HG03342 (cell line): Measurements from ENCODE around the gene NCL.

Source experiments
- ATAC-seq: cut with Tn5 transposase; IDR thresholded peaks from one replicate; pipeline ENCODE4 v1.9.1; 2021; ENCODE audit warnings: mild to moderate bottlenecking, moderate library complexity; ENCODE audit not compliant: unreplicated experiment

Gene NCL, protein sequence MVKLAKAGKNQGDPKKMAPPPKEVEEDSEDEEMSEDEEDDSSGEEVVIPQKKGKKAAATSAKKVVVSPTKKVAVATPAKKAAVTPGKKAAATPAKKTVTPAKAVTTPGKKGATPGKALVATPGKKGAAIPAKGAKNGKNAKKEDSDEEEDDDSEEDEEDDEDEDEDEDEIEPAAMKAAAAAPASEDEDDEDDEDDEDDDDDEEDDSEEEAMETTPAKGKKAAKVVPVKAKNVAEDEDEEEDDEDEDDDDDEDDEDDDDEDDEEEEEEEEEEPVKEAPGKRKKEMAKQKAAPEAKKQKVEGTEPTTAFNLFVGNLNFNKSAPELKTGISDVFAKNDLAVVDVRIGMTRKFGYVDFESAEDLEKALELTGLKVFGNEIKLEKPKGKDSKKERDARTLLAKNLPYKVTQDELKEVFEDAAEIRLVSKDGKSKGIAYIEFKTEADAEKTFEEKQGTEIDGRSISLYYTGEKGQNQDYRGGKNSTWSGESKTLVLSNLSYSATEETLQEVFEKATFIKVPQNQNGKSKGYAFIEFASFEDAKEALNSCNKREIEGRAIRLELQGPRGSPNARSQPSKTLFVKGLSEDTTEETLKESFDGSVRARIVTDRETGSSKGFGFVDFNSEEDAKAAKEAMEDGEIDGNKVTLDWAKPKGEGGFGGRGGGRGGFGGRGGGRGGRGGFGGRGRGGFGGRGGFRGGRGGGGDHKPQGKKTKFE

DNA sequence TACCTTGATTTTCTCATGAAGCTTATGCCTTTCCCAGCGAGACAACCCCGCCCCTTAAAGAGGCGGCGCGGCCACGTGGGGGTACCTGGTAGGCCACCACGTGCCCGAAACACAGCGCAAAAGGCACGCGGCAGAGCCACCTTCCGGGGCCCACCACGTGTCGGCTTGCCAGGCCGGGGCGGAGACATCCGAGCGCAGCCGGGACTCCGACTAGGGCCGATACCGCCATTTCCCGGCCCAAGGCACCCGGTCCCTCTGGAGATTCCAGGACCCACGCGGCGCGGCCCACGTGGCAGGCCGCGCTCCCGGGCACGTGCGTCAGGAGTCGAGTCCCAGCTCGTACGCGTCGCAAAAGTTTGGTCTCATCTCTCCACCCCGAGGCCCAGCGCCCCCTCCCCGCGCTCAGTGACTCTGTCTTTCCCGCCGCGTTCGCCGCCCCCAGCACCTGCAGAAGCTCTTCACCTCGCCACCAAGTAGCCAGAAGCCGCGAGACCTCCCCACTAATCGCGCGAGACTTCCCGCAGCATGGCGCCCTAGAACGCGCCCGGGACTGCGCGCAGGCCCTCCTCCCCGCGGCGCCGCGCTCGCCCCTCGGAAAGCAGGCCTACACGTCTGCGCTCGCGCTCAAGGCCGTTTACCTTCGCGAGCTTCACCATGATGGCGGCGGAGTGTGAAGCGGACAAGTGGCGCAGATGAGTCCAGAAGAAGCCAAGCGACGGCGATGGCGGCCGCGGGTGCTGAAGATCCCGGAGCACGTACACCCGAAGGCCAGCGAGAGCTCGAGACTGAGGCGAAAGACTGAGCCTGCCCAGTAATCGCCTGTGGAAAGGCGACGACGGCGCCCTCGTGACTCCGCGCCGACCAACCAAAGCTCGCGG, at the start of gene NCL:
NCL (minus strand) TSS at position 787 of the 878 bp plus-strand sequence; CDS start at position 656, 131 bp downstream.
- peak; percentile 89 for ATAC-seq

DNA sequence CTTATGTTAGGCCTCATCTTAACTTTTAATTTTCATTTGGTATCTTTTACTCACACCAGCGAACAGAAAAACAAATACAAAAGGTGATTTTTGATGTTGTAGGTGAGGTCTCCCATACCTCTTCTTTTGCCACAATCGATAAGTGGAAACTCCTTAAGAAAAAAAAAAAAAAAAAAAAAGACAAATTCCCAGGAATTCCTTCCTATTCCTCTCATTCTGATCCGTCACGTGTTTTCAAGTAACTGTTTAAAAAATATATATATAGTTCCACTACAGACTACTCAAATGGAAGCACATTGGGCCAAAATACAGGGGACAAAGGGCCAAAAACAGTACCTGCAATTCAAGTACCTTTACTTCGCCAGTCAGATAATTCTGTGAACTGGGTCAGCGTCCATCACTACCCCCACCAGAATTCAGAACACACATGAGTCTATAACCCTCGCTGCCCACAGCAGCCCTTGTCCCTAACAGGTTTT, 49.5 kb upstream of the NCL start:
- ATAC-seq = no peak

GRCh38 chr2:231512222-231512621, 47.9 kb upstream of the NCL start:
- no peak for ATAC-seq

GRCh38 chr2:231503766-231504165, 39.5 kb upstream of the NCL start:
- ATAC-seq = no peak

- ATAC-seq = no peak
These were observed 38.3 kb upstream of the NCL start for GRCh38 chr2:231502596-231502995.

DNA sequence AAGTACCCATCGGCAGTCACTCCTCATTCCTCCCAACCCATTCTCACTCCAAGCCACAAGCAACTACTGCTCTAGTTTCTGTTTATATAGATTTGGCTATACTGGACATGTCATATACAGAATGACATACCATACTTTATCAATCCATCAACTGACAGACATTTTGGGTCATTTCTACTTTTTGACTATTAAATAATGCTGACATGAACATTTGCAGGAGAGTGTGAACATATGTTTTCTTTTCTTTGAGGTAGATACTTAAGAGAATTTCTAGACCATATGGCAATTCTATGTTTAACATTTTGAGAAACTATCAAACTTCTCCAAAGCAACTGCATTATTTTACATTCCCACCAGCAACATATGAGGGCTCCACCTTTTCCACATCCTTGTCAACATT, 33.4 kb upstream of the NCL start:
- no peak for ATAC-seq

DNA sequence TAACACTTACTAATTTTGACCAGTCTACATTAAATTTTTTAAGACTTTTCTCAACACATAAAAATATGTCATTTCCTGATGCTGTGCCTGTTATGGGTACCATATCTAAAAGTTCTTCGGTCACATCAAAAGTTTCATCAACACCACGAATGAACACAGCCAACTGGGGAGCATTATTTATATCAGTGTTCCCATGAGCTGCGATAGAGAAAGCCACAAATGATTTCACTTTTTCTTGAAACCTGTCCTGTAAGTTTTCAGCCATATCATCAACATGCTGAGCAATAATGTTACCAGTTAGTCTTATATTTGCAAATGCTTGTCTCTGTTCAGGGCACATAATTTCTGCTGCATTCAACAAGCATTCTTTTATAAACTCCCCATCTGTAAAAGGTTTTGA, 30.4 kb upstream of the NCL start:
- no peak for ATAC-seq

- ATAC-seq = no peak
These were observed 26.5 kb upstream of the NCL start for GRCh38 chr2:231490801-231491200.

GRCh38 chr2:231489990-231490389, 25.7 kb upstream of the NCL start:
- no peak for ATAC-seq

GRCh38 chr2:231488331-231488730, 24.0 kb upstream of the NCL start:
- ATAC-seq = no peak

DNA sequence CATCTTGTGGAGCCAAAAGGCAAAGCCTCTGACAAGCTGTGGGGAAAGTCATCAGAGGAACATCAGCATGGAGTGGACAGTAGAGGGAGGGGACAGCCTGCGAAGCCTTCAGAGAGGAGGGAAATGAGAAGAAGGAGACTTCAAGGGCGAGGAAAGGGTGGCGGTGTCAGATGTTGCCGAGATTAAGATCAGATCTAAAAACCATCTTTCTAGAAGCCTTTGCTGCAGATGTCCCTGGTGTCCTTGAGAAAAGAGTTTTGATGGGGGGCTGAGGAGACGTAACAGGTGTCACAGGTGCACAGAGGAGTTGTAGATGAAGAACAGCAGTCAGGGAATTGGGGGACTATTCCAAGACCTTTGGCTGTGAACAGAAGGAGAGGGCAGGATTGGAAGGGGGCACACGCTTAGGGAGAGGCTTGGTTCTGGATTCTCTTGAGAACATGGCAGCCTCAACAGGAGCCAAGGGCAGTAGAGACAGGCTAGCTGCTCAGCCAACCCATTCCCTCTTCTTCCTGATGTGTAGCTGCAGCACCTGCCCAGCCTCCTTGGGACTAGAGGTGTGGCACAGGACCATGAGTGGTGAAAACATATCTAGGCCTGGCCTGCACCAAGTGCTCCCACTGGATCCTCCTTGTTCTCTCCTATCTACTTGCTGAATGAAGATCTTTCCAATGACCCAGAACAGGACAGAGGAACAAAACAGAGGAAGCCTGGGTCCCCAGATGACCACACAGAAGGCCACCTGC, 22.7 kb upstream of the NCL start:
- no peak for ATAC-seq

DNA sequence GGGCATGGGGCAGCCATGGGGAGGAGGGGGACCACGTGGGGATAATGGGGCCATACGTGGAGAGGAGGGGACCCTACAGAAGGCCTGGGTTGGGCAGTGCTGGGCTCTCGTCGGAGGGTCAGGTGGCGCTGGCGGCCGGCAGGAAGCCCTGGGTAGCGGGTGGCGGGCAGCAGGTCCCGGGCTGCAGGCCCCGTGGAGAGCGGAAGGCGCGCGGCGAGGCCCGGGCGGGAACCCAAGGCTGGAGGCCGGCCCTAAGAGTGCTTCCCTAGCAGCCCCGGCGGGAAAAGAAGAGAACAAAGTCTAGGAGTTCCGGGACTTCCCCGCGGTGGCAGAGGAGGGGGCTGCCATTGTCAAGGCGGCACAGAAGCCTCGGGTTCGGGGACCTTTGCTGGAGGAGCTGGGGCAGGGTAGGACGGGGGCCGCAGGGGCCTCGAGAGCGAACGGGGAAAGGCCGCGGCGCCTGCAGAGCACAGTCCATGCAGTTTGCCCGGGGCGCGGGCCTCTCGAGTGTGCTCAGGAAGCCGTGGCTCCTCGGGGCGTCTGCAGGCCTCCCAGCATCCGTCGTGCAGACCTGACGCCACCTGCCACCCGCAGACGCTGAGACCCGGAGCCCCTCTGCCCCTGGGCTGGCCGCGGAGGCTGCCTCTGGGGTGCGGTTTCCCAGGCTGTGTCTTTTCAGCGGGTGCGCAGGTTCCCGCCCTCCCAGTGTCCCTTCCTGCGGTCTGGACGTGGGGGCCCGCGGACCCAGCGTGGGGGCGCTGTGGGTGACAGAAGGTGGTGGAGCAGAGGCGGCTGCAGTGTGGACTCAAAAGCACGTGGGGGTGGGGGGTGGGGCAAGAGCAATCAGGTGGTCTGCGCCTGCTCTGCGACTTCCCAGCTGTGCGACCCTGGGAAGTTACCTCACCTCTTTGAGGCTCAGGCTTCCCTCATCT, 19.4 kb upstream of the NCL start:
- ATAC-seq = no peak

DNA sequence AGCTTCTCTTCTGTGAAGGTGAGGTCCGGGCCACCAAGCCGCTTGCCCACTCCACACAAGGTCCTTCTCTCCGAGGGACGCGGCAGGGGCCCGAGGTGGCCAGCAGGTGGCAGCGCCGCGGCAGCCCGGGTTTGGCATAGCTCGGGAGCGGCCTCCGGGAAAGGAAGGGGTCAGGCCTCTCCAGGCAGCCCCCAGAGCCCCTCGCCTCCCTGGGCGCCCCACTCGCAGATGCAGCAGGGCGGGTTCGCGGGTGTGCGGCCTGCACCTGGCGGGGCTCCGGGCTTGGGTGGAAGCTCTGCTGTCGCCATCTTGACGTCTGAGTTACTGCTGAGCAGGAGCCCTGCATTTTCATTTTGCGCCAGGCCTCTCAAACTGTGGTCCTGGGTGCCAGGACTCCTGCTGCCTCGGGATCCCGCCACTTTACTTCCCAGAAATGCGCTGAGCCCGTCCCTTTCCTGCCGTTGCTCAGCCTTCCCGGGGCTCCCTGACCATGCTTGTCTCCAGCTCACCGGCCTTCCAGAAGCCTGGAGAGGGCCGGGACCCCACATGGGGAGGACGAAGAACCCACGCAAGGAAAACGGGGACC, 18.6 kb upstream of the NCL start:
- ATAC-seq = no peak

DNA sequence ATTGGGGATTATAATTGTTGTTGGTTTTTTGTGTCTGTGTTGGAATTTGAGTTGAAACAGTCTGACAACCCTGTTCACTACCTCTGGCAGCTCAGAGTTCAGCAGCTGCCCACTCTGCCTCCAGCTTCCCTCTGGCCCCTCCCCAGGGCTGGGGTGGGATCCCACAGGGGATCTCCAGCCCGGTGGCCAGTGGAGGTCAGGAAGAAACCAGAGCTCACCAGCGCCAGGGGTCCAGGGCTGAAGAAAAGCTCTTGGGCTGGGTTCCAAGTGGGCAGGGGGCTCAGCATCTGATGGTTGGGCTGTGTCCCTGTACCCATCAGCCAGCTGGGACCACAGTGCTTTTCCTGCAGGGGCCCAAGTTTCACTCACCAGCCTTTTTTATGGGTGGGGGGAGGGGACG, 16.5 kb upstream of the NCL start:
- ATAC-seq = no peak

DNA sequence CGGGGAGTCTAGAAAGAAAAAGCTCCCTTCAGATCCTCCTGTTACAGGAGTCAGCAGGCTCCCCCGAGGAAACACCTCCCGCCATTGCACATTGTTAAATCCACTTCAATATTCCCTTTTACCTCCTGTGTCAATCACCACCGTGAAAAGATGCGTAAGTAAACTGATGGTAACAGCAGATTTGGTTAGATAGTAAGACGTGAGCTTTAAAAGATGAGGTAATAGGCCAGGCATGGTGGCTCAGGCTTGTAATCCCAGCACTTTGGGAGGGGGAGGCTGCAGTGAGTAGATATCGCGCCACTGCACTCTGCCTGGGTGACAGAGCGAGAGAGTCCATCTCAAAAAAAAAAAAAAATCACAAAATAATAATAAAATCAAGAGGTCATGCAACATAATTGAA, 15.2 kb upstream of the NCL start:
- ATAC-seq = no peak

GRCh38 chr2:231476920-231477319, 12.6 kb upstream of the NCL start:
- no peak for ATAC-seq

DNA sequence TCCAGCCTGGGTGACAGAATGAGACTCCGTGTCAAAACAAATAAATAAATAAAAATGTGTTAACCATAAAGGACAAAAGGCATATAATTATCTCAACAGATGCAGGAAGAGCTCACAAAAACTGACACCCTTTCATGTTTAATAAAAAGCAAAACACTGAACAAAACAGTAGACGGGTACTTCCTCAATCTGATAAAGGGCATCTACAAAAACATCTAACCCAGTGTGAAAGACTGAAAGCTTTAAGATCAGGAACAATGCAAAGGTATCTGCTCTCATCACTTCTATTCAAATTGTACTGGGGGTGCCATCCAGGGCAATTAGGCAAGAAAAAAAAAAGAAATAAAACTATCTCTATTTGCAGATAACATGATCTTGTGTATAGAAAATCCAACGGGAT, 11.7 kb upstream of the NCL start:
- ATAC-seq = no peak

DNA sequence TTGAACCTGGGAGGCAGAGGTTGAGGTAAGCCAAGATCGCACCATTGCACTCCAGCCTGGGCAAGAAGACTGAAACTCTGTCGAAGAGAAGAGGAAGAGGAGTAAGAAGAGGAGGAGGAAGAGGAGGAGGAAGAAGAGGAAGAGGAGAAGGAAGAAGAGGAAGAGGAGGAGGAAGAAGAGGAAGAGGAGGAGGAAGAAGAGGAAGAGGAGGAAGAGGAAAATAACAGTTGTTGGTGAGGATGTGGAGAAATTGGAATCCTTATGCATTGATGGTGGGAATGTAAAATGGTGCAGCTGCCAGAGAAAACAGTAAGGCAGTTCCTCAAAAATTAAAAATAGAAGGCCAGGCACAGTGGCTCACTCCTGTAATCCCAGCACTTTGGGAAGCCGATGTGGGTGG, 8.5 kb upstream of the NCL start:
- no peak for ATAC-seq

DNA sequence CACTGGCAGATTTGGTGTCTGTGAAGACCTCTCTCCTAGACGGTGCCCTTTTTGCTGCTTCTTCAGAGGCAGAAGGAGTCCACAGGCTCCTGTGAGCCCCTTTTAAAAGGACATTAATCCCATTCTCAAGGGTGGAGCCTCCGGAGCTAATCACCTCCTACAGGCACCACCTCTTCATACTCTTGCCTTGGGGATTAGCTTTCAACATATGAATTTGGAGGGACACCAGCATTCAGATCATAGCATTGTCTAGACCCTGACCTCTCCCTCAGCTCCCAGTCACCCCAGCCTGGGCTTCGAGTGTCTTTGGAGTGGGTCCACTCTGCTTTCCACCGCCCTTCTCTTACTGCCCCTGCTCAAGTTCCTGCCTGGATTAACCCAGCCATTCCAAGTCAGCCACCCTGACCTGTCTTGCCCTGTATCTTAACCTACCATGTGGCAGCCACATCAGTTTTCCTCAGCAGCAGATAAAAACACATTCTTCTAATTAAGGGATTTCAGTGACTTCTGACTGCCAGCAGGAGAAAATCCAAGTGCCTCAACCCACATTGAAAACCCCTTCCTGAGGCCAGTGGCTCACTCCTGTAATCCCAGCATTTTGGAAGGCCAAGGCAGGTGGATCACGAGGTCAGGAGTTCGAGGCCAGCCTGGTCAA, 6.1 kb upstream of the NCL start:
- ATAC-seq = no peak
